Stimulated activated memory B cell treated with anti-CD40 and anti-IgM and Interleukin-4, amounts not matched to agents 10 μg/mL and 1 μg/mL and 100 μg/mL, for 72 hours (primary cell): ENCODE measurements around the gene EPHA3.

Experiments used
- ATAC-seq: fragments of 150-1000 bp; cut with Tn5 transposase; 2 replicates; pipeline ENCODE4 v1.10.0; 2021
- H3K27ac Mint-ChIP-seq: one replicate; pipeline ENCODE4 v1.8.0; 2022; ENCODE audit warnings: mild to moderate bottlenecking, mixed read lengths
- H3K27me3 Mint-ChIP-seq: one replicate; pipeline ENCODE4 v1.8.0; 2022; ENCODE audit warnings: mixed read lengths
- H3K36me3 Mint-ChIP-seq: one replicate; pipeline ENCODE4 v1.8.0; 2022; ENCODE audit warnings: mixed read lengths
- H3K4me1 Mint-ChIP-seq: one replicate; pipeline ENCODE4 v1.8.0; 2022; ENCODE audit warnings: mixed read lengths
- H3K4me3 Mint-ChIP-seq: one replicate; pipeline ENCODE4 v1.8.0; 2022; ENCODE audit warnings: mild to moderate bottlenecking, moderate library complexity, mixed read lengths
- H3K9me3 Mint-ChIP-seq: one replicate; pipeline ENCODE4 v1.8.0; 2022; ENCODE audit warnings: mixed read lengths

The EPHA3 gene

GRCh38 chr3:89179355-89180001 lies 72.1 kb downstream of the EPHA3 start:
- Mint-ChIP-seq H3K27ac (no peak overlapping the region), H3K9me3 (no peaks in the 10 kb centered on the region), H3K4me3 (no peak overlapping the region), H3K4me1 (no peaks in the 10 kb centered on the region), H3K27me3 (no peaks in the 10 kb centered on the region), H3K36me3 (no peaks in the 10 kb centered on the region)
- no peak for ATAC-seq

- H3K9me3 Mint-ChIP-seq: no peaks in the 10 kb centered on the region
- H3K4me3 Mint-ChIP-seq: no peak overlapping the region
- no peaks in the 10 kb centered on the region for H3K36me3 Mint-ChIP-seq
- ATAC-seq: no peak
- H3K27me3 Mint-ChIP-seq: no peaks in the 10 kb centered on the region
- no peak overlapping the region for H3K27ac Mint-ChIP-seq
- H3K4me1 Mint-ChIP-seq: no peaks in the 10 kb centered on the region
These were observed 72.9 kb downstream of the EPHA3 start for GRCh38 chr3:89180334-89180733.

- H3K36me3 Mint-ChIP-seq: no peaks in the 10 kb centered on the region
- H3K27me3 Mint-ChIP-seq: no peaks in the 10 kb centered on the region
- no peak overlapping the region for H3K4me3 Mint-ChIP-seq
- no peak for ATAC-seq
- no peaks in the 10 kb centered on the region for H3K9me3 Mint-ChIP-seq
- H3K27ac Mint-ChIP-seq: no peak overlapping the region
- H3K4me1 Mint-ChIP-seq: no peaks in the 10 kb centered on the region
These were observed 74.6 kb downstream of the EPHA3 start for GRCh38 chr3:89182056-89182455.

- no peak for ATAC-seq
- Mint-ChIP-seq H3K36me3 (no peaks in the 10 kb centered on the region), H3K27me3 (no peaks in the 10 kb centered on the region), H3K4me1 (no peaks in the 10 kb centered on the region), H3K4me3 (no peak overlapping the region), H3K27ac (no peak overlapping the region), H3K9me3 (no peaks in the 10 kb centered on the region)
These were observed 77.0 kb downstream of the EPHA3 start for GRCh38 chr3:89184151-89184995.

GRCh38 chr3:89186456-89186855 lies 79.0 kb downstream of the EPHA3 start:
- Mint-ChIP-seq H3K4me1 (no peaks in the 10 kb centered on the region), H3K4me3 (no peak overlapping the region), H3K36me3 (no peaks in the 10 kb centered on the region), H3K27me3 (no peaks in the 10 kb centered on the region), H3K27ac (no peak overlapping the region), H3K9me3 (no peaks in the 10 kb centered on the region)
- no peak for ATAC-seq

GRCh38 chr3:89198591-89198990 lies 91.2 kb downstream of the EPHA3 start:
- ATAC-seq: no peak
- H3K9me3 Mint-ChIP-seq: no peaks in the 10 kb centered on the region
- no peaks in the 10 kb centered on the region for H3K36me3 Mint-ChIP-seq
- H3K27me3 Mint-ChIP-seq: no peaks in the 10 kb centered on the region
- H3K4me3 Mint-ChIP-seq: no peak overlapping the region
- H3K27ac Mint-ChIP-seq: no peak overlapping the region
- H3K4me1 Mint-ChIP-seq: no peaks in the 10 kb centered on the region

- Mint-ChIP-seq H3K36me3 (no peaks in the 10 kb centered on the region), H3K9me3 (peaks cover 3% of the 10 kb centered on the region), H3K27me3 (no peaks in the 10 kb centered on the region), H3K4me1 (no peaks in the 10 kb centered on the region), H3K4me3 (no peak overlapping the region), H3K27ac (no peak overlapping the region)
- no peak for ATAC-seq
These were observed 105.2 kb downstream of the EPHA3 start for GRCh38 chr3:89212619-89213018.

GRCh38 chr3:89216016-89216739 lies 108.8 kb downstream of the EPHA3 start:
- Mint-ChIP-seq H3K27ac (no peak overlapping the region), H3K4me3 (no peak overlapping the region), H3K9me3 (peaks cover 3% of the 10 kb centered on the region), H3K27me3 (no peaks in the 10 kb centered on the region), H3K4me1 (no peaks in the 10 kb centered on the region), H3K36me3 (no peaks in the 10 kb centered on the region)
- ATAC-seq: no peak

- no peak overlapping the region for H3K27ac Mint-ChIP-seq
- no peaks in the 10 kb centered on the region for H3K27me3 Mint-ChIP-seq
- H3K9me3 Mint-ChIP-seq: no peaks in the 10 kb centered on the region
- no peaks in the 10 kb centered on the region for H3K4me1 Mint-ChIP-seq
- no peak overlapping the region for H3K4me3 Mint-ChIP-seq
- no peaks in the 10 kb centered on the region for H3K36me3 Mint-ChIP-seq
- no peak for ATAC-seq
These were observed 109.8 kb downstream of the EPHA3 start for GRCh38 chr3:89217148-89217685.

- Mint-ChIP-seq H3K4me3 (no peak overlapping the region), H3K4me1 (no peaks in the 10 kb centered on the region), H3K36me3 (no peaks in the 10 kb centered on the region), H3K27ac (no peak overlapping the region), H3K9me3 (no peaks in the 10 kb centered on the region), H3K27me3 (no peaks in the 10 kb centered on the region)
- ATAC-seq: no peak
These were observed 114.5 kb downstream of the EPHA3 start for GRCh38 chr3:89221924-89222323.

- no peaks in the 10 kb centered on the region for H3K4me1 Mint-ChIP-seq
- no peaks in the 10 kb centered on the region for H3K36me3 Mint-ChIP-seq
- no peak for ATAC-seq
- H3K9me3 Mint-ChIP-seq: no peaks in the 10 kb centered on the region
- H3K27me3 Mint-ChIP-seq: no peaks in the 10 kb centered on the region
- no peak overlapping the region for H3K27ac Mint-ChIP-seq
- H3K4me3 Mint-ChIP-seq: no peak overlapping the region
These were observed 115.8 kb downstream of the EPHA3 start for GRCh38 chr3:89223188-89223587.

- H3K4me1 Mint-ChIP-seq: no peaks in the 10 kb centered on the region
- H3K27ac Mint-ChIP-seq: no peak overlapping the region
- no peaks in the 10 kb centered on the region for H3K9me3 Mint-ChIP-seq
- H3K36me3 Mint-ChIP-seq: no peaks in the 10 kb centered on the region
- no peak overlapping the region for H3K4me3 Mint-ChIP-seq
- no peak for ATAC-seq
- H3K27me3 Mint-ChIP-seq: no peaks in the 10 kb centered on the region
These were observed 119.8 kb downstream of the EPHA3 start for GRCh38 chr3:89227218-89227617.

GRCh38 chr3:89227634-89228033 lies 120.2 kb downstream of the EPHA3 start:
- Mint-ChIP-seq H3K4me1 (no peaks in the 10 kb centered on the region), H3K36me3 (no peaks in the 10 kb centered on the region), H3K27ac (no peak overlapping the region), H3K27me3 (no peaks in the 10 kb centered on the region), H3K4me3 (no peak overlapping the region), H3K9me3 (no peaks in the 10 kb centered on the region)
- no peak for ATAC-seq

GRCh38 chr3:89232155-89232554 lies 124.7 kb downstream of the EPHA3 start:
- H3K36me3 Mint-ChIP-seq: no peaks in the 10 kb centered on the region

GRCh38 chr3:89234620-89235019 lies 127.2 kb downstream of the EPHA3 start:
- no peak for ATAC-seq
- H3K27ac Mint-ChIP-seq: no peak overlapping the region
- peaks cover 6% of the 10 kb centered on the region for H3K9me3 Mint-ChIP-seq
- H3K36me3 Mint-ChIP-seq: no peaks in the 10 kb centered on the region
- H3K4me1 Mint-ChIP-seq: no peaks in the 10 kb centered on the region
- no peak overlapping the region for H3K4me3 Mint-ChIP-seq
- H3K27me3 Mint-ChIP-seq: no peaks in the 10 kb centered on the region

More at GRCh38 chr3:89232155-89232554, 124.7 kb downstream of the EPHA3 start:
- Mint-ChIP-seq H3K27me3 (no peaks in the 10 kb centered on the region), H3K4me1 (no peaks in the 10 kb centered on the region), H3K9me3 (peaks cover 6% of the 10 kb centered on the region), H3K27ac (no peak overlapping the region), H3K4me3 (no peak overlapping the region)
- no peak for ATAC-seq
